Measurements from ENCODE around the gene ELK4.

Gene ELK4

GRCh38 chr1:205598841-205599668 is 32.8 kb downstream of the ELK4 start:
- Histone ChIP-seq H3K4me2 (ENCODE audit: low read depth, low read length, poor library complexity, severe bottlenecking) (no peak overlapping the region), H3K36me3 (ENCODE audit: insufficient read depth, low read length) (peaks cover 40% of the 10 kb centered on the region; the same call in 1 of the 2 replicates), H4K20me1 (ENCODE audit: insufficient read depth, low read length, poor library complexity, severe bottlenecking) (no peaks in the 10 kb centered on the region), H3K4me3 (ENCODE audit: low read length, poor library complexity, severe bottlenecking) (no peak overlapping the region), H3K9ac (ENCODE audit: low read depth, low read length, poor library complexity, severe bottlenecking) (no peak overlapping the region), H2AFZ (ENCODE audit: low read length) (no peak overlapping the region), H3K9me3 (ENCODE audit: insufficient read depth, low read depth, low read length) (no peaks in the 10 kb centered on the region), H3F3A (ENCODE audit: low read depth) (no peaks in the 10 kb centered on the region), H3K27me3 (ENCODE audit: insufficient read depth, low read length, poor library complexity, severe bottlenecking) (no peaks in the 10 kb centered on the region), H3K9me2 (replicated peaks; ENCODE audit: low read depth, low read length) (no peaks in the 10 kb centered on the region), H3K4me1 (ENCODE audit: insufficient read depth, low read length, poor library complexity, severe bottlenecking) (no peaks in the 10 kb centered on the region), H3K79me2 (ENCODE audit: insufficient read depth, low read length) (no peaks in the 10 kb centered on the region)
- TF ChIP-seq CTCF (conservative IDR thresholded peaks at IDR 0.05; ENCODE audit: low read length) = no peak
- TF ChIP-seq EZH2phosphoT487 (IDR thresholded peaks at IDR 0.05; ENCODE audit: borderline replicate concordance) = no peak

- Histone ChIP-seq H3K4me3 (ENCODE audit: low read length, poor library complexity, severe bottlenecking) (no peak overlapping the region), H3F3A (ENCODE audit: low read depth) (no peaks in the 10 kb centered on the region), H3K9ac (ENCODE audit: low read depth, low read length, poor library complexity, severe bottlenecking) (no peak overlapping the region), H2AFZ (ENCODE audit: low read length) (no peak overlapping the region), H3K9me2 (replicated peaks; ENCODE audit: low read depth, low read length) (no peaks in the 10 kb centered on the region), H3K4me2 (ENCODE audit: low read depth, low read length, poor library complexity, severe bottlenecking) (no peak overlapping the region), H3K4me1 (ENCODE audit: insufficient read depth, low read length, poor library complexity, severe bottlenecking) (peaks cover 6% of the 10 kb centered on the region), H3K36me3 (ENCODE audit: insufficient read depth, low read length) (peaks cover 35% of the 10 kb centered on the region; the same call in 1 of the 2 replicates), H3K79me2 (ENCODE audit: insufficient read depth, low read length) (no peaks in the 10 kb centered on the region), H4K20me1 (ENCODE audit: insufficient read depth, low read length, poor library complexity, severe bottlenecking) (no peaks in the 10 kb centered on the region), H3K27me3 (ENCODE audit: insufficient read depth, low read length, poor library complexity, severe bottlenecking) (no peaks in the 10 kb centered on the region), H3K9me3 (ENCODE audit: insufficient read depth, low read depth, low read length) (no peaks in the 10 kb centered on the region)
- no peak for TF ChIP-seq EZH2phosphoT487 (IDR thresholded peaks at IDR 0.05; ENCODE audit: borderline replicate concordance)
- TF ChIP-seq CTCF (conservative IDR thresholded peaks at IDR 0.05; ENCODE audit: low read length) = no peak
Observed at GRCh38 chr1:205597691-205598314, 34.0 kb downstream of the ELK4 start.

GRCh38 chr1:205596876-205597275 is 34.9 kb downstream of the ELK4 start:
- Histone ChIP-seq H3K36me3 (ENCODE audit: insufficient read depth, low read length) (peaks cover 28% of the 10 kb centered on the region; the same call in 1 of the 2 replicates), H3K4me3 (ENCODE audit: low read length, poor library complexity, severe bottlenecking) (no peak overlapping the region)

More at GRCh38 chr1:205596876-205597275, 34.9 kb downstream of the ELK4 start:
- Histone ChIP-seq H4K20me1 (ENCODE audit: insufficient read depth, low read length, poor library complexity, severe bottlenecking) (no peaks in the 10 kb centered on the region), H3K4me1 (ENCODE audit: insufficient read depth, low read length, poor library complexity, severe bottlenecking) (peaks cover 12% of the 10 kb centered on the region), H3K9me2 (replicated peaks; ENCODE audit: low read depth, low read length) (no peaks in the 10 kb centered on the region), H3K79me2 (ENCODE audit: insufficient read depth, low read length) (no peaks in the 10 kb centered on the region), H3F3A (ENCODE audit: low read depth) (no peaks in the 10 kb centered on the region), H3K27me3 (ENCODE audit: insufficient read depth, low read length, poor library complexity, severe bottlenecking) (no peaks in the 10 kb centered on the region), H3K4me2 (ENCODE audit: low read depth, low read length, poor library complexity, severe bottlenecking) (no peak overlapping the region), H3K9me3 (ENCODE audit: insufficient read depth, low read depth, low read length) (no peaks in the 10 kb centered on the region), H3K9ac (ENCODE audit: low read depth, low read length, poor library complexity, severe bottlenecking) (no peak overlapping the region), H2AFZ (ENCODE audit: low read length) (no peak overlapping the region)
- TF ChIP-seq EZH2phosphoT487 (IDR thresholded peaks at IDR 0.05; ENCODE audit: borderline replicate concordance) (no peak), CTCF (conservative IDR thresholded peaks at IDR 0.05; ENCODE audit: low read length) (no peak)
